GM13976 (cell line): ENCODE results near the gene PPP1R12B.
"Not testable (repeated sequence)": the region's sequence is repeated elsewhere in the genome, so short reads cannot be mapped to it uniquely, and the experiment has no call there.

Experiments used
- DNase-seq: peaks from one replicate; pipeline ENCODE4 v3.0.0; 2012; ENCODE audit warnings: low spot score
- CTCF ChIP-seq: IDR thresholded peaks from 2 replicates; pipeline ENCODE4 v1.5.1; 2012; ENCODE audit warnings: borderline replicate concordance, mild to moderate bottlenecking; ENCODE audit not compliant: insufficient read depth; ENCODE audit errors: extremely low read depth, missing control alignments, control extremely low read depth
- in situ Hi-C: fragments of 300-500 bp; cut with MboI; formaldehyde crosslinking; loops from one replicate; pipeline ENCODE4 v1.12.0; 2022; ENCODE audit warnings: low sequenced_read_pairs, mixed read lengths, inconsistent platforms; ENCODE audit not compliant: unreplicated experiment

The PPP1R12B gene

GRCh38 chr1:202551683-202552082 is 203.2 kb downstream of the PPP1R12B start:
- TF ChIP-seq CTCF: no peak
- in situ Hi-C loops: no loop called here
- DNase-seq: no peak

GRCh38 chr1:202552615-202553014 is 204.1 kb downstream of the PPP1R12B start:
- in situ Hi-C loops: not testable (repeated sequence)

GRCh38 chr1:202553078-202553477 is 204.6 kb downstream of the PPP1R12B start:
- in situ Hi-C loops, DNase-seq: not testable (repeated sequence)

More at GRCh38 chr1:202552615-202553014, 204.1 kb downstream of the PPP1R12B start:
- not testable (repeated sequence) for DNase-seq

GRCh38 chr1:202553560-202554038 is 205.1 kb downstream of the PPP1R12B start:
- in situ Hi-C loops: no loop called here
- no peak for TF ChIP-seq CTCF
- no peak for DNase-seq

- DNase-seq, in situ Hi-C loops: not testable (repeated sequence)
Measured at GRCh38 chr1:202554619-202555018, 206.1 kb downstream of the PPP1R12B start.

GRCh38 chr1:202556037-202556436 is 207.5 kb downstream of the PPP1R12B start:
- in situ Hi-C loops, DNase-seq: not testable (repeated sequence)

- in situ Hi-C loops, DNase-seq: not testable (repeated sequence)
Measured at GRCh38 chr1:202557662-202558061, 209.2 kb downstream of the PPP1R12B start.

GRCh38 chr1:202561240-202561639 is 212.7 kb downstream of the PPP1R12B start:
- DNase-seq: no peak
- in situ Hi-C loops: loop anchor here (10.0 kb wide), 1 partner anchor 56 kb away; no protein-coding TSS in a partner anchor

GRCh38 chr1:202561726-202562443 is 213.4 kb downstream of the PPP1R12B start:
- DNase-seq: no peak
- no peak for TF ChIP-seq CTCF
- in situ Hi-C loops: loop anchor here (10.0 kb wide), 1 partner anchor 57 kb away; no protein-coding TSS in a partner anchor

More at GRCh38 chr1:202561240-202561639, 212.7 kb downstream of the PPP1R12B start:
- no peak for TF ChIP-seq CTCF
